Measurements from ENCODE around the gene ANKS3.

The ANKS3 gene

GRCh38 chr16:4667203-4667963 is 66.7 kb downstream of the ANKS3 start:
- no peak for DNase-seq (ENCODE audit: low read depth)

DNA sequence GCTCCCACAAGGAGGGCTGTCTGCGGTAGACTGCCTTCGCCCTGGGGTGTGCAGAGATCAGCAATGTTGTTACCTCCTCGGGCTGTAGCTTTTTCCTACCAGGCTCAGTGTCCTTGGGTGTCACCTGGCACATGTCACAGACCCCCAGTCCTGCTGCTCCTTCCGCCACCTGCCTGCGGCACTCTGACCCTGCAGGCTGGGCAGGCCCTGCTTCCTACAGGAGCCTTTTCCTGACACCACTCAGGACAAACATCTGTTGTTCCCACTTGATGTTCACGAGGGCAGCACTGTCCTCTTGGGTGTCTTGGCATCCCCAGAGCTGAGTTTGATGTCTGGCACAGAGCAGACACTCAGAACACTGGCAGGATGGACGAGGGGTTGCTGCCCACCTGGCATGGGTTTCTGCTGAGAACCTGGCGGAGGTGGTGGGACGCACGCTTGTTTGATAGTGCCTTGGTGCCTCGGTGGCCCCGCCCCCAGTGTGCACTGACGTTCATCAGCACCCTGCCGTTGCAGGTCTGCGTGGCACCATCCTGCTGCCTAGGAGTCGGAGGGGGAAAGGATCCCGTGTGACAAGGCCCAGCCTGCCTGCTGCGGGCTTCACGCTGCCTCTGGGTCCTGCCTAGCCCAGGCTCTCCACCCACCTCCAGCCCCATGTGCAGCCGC is 67.4 kb downstream of the ANKS3 start:
- no peak for DNase-seq (ENCODE audit: low read depth)

GRCh38 chr16:4664538-4665418 is 69.3 kb downstream of the ANKS3 start:
- DNase-seq (ENCODE audit: low read depth): no peak

DNA sequence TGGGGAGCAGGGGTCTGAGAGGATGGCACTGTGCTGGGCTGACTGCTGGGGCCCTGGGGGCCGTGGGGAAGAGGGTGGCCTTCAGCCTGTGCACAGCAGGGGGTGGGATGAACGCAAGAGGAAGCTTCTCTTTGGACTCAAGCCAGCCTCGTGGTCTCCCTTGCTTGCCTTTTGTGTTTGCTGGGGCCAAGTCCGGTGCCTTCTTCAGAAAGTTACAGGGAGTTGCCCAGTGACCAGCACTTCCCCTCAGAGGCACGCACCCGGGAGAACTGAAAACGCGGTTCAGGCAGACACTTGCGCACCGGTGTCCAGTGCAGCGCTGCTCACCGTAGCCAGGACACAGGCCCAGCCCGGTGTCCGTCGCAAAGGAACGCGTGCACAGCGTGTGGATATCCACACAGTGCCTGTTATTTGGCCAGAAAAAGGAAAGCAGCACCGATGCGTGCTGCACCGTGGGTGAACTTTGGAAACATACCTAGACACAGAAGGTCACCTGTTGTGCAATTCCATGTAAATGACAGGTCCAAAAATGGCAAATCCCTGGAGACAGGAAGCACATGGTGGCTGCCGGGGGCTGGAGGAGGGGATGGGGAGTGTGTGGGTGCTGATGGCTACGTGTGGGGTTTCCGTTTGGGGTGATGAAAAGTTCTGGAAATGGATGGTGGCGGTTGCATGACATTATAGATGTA is 70.2 kb downstream of the ANKS3 start:
- no peak for DNase-seq (ENCODE audit: low read depth)

DNA sequence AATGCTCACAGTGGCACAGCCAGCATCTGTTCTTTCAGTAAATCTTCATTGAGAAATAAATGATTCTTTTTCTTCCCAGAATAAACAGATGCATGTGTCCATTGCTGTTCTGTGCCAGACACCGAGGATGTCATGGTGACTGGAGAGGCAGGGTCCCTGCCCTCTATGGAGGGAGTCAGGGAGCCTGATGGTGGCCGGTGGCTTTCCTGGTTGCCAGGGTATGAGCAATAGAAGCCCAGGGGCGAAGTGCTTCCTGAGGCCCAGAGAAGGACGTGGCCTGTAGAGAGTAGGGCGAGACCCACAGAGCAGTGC is 70.7 kb downstream of the ANKS3 start:
- no peak for DNase-seq (ENCODE audit: low read depth)

- DNase-seq (ENCODE audit: low read depth): no peak
These were observed 72.4 kb downstream of the ANKS3 start for GRCh38 chr16:4661661-4662060.

- no peak for DNase-seq (ENCODE audit: low read depth)
These were observed 73.5 kb downstream of the ANKS3 start for GRCh38 chr16:4660454-4661007.

- DNase-seq (ENCODE audit: low read depth): no peak
These were observed 74.4 kb downstream of the ANKS3 start for GRCh38 chr16:4659363-4660353.

GRCh38 chr16:4656695-4657686 is 77.1 kb downstream of the ANKS3 start:
- DNase-seq (ENCODE audit: low read depth): no peak

- DNase-seq (ENCODE audit: low read depth): no peak
These were observed 77.8 kb downstream of the ANKS3 start for GRCh38 chr16:4656221-4656620.

GRCh38 chr16:4655801-4656200 is 78.3 kb downstream of the ANKS3 start:
- DNase-seq (ENCODE audit: low read depth): no peak

DNA sequence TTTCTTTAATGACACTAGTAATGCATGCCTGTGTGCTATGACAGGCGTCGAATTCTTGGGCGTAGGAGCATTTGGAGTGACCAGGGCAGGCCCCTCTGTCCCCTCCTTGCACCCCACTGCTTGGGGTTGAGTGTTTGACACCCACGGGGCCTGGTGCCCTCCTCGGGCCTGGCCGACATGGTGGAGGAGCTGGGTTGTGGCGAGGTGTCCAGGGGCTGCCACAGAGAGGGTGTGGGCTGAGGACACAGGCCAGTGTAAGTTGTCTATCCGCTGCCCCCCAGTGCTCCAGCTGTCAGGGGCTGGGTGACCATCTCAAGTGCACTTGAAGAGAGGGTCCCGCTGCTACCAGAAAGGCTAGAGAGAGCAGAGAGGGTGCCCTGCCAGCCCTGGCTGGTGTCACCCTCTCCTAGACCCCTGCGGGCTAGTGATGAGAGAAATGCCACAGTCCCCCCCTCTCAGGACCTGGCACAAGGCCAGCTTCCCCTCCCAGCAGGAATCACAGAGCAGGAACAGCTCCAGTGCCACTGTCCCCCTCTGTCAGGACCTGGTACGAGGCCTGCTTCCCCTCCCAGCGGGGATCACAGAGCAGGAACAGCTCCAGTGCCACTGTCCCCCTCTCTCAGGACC is 79.0 kb downstream of the ANKS3 start:
- DNase-seq (ENCODE audit: low read depth): no peak

GRCh38 chr16:4654011-4654963 is 79.8 kb downstream of the ANKS3 start:
- DNase-seq (ENCODE audit: low read depth): no peak

DNA sequence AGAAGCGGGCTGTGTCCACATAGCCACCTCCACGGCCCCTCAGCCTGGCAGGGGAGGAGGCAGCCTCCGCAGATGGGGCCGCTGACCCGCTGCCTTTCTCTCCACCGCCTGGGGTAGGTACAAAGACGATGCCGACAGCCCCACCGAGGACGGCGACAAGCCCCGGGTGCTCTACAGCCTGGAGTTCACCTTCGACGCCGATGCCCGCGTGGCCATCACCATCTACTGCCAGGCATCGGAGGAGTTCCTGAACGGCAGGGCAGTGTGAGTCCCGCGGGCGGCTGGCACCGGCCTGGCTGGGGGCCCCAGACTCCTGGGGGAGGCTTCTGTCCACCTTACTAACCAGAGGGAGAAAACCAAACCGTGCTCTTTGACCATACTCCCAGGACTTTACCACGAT is 81.5 kb downstream of the ANKS3 start:
- DNase-seq (ENCODE audit: low read depth): no peak

DNA sequence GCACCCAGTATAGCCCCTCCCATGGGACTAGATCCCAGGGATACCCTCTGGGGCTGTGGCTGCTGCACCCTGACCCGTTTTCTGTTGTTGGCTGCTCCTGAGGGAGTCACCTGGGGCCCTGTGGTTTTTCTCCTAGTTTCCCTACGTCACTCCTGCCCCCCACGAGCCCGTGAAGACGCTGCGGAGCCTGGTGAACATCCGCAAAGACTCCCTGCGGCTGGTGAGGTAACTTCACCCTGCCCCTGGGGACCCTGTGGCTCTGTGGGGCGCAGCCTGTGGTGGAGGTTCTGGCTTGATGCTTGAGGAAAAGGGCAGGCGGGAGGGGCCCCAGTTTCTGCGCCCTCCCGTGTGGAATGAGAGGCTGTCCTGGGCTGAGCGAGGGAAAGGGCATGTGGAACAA is 82.2 kb downstream of the ANKS3 start:
- DNase-seq (ENCODE audit: low read depth): no peak

DNA sequence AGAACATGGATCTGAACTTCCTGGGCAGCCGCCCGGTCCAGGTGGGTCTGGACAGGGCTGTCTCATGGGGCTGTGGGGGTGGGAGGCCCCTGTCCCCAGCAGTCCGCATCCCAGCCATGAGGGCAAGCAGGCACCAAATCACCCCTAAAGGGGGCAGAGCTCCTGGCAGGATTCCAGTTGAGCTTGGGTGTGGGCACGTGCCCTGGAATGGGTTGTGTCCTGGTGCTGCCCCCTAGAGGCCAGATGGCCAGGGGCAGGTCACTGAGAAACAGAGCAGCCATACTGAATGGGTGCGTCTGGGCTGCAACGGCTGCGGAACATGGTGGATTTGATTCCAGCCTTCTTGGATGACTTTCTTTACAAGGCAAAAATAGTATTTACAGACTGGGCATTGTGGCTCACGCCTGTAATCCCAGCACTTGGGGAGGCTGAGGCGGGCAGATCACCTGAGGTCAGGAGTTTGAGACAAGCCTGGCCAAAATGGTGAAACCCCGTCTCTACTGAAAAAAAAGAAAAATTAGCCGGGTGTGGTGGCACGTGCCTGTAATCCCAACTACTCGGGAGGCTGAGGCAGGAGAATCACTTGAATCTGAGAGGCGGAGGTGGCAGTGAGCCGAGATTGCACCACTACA is 83.5 kb downstream of the ANKS3 start:
- peak; percentile 22 for DNase-seq (ENCODE audit: low read depth)

DNA sequence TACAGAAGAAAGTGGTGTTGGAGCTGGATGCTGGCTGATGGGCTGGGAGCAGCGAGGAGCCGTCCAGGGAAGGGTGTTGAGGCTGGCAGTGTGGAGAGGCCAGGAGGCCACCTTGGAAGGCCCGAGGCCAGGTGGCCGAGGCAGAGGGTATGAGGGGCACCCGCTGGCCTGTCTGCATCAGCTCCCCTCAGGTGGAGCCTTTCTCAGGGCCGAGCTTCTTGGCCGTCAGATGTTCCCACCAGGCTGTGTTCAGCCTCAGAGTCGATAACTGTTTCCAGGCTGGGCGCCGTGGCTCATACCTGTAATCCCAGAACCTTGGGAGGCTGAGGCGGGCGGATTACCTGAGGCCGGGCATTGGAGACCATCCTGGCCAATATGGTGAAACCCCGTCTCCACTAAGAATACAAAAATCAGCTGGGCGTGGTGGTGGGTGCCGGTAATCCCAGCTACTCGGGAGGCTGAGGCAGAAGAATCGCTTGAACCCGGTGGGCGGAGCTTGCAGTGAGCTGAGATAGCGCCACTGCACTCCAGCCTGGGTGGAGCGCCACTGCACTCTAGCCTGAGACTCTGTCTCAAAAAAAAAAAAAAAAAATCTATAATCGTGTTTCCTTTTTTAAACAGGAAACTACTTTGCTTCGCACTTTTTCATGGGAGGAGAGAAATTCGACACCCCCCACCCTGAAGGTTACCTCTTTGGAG is 84.2 kb downstream of the ANKS3 start:
- no peak for DNase-seq (ENCODE audit: low read depth)

Data from fibroblast of the conjunctiva (primary cell).